ENCODE measurements around the gene ACTA1. TPM values are rescaled to one million over a fixed set of nuclear protein-coding genes. Genes with fewer than 3 reads are reported as not detected.

ACTA1 gene
- total RNA-seq, 1 donor from 2014 or later = 1.0 TPM

GRCh38 chr1:229452956-229453801 lies 19.3 kb upstream of the ACTA1 start:
- TF ChIP-seq CTCF (IDR thresholded peaks at IDR 0.05; ENCODE audit: insufficient read depth, low read length, poor library complexity, severe bottlenecking) = peak; percentile 60
- Histone ChIP-seq H3K36me3 (ENCODE audit: control insufficient read depth, insufficient read depth, low read length) (no peaks in the 10 kb centered on the region), H3K27me3 (ENCODE audit: control insufficient read depth, insufficient read depth, low read length) (no peaks in the 10 kb centered on the region), H3K4me3 (ENCODE audit: low read depth, low read length) (no peak overlapping the region)
- no peak for DNase-seq (ENCODE audit: low read depth)

- peaks cover 1% of the 10 kb centered on the region for H3K36me3 ChIP-seq (ENCODE audit: control insufficient read depth, insufficient read depth, low read length)
- TF ChIP-seq CTCF (IDR thresholded peaks at IDR 0.05; ENCODE audit: insufficient read depth, low read length, poor library complexity, severe bottlenecking) = no peak
- no peak overlapping the region for H3K4me3 ChIP-seq (ENCODE audit: low read depth, low read length)
- DNase-seq (ENCODE audit: low read depth) = no peak
- no peaks in the 10 kb centered on the region for H3K27me3 ChIP-seq (ENCODE audit: control insufficient read depth, insufficient read depth, low read length)
These were observed 15.0 kb upstream of the ACTA1 start for GRCh38 chr1:229448845-229449244.

GRCh38 chr1:229448354-229448753 lies 14.5 kb upstream of the ACTA1 start:
- peaks cover 1% of the 10 kb centered on the region for H3K36me3 ChIP-seq (ENCODE audit: control insufficient read depth, insufficient read depth, low read length)
- no peak for TF ChIP-seq CTCF (IDR thresholded peaks at IDR 0.05; ENCODE audit: insufficient read depth, low read length, poor library complexity, severe bottlenecking)
- no peak for DNase-seq (ENCODE audit: low read depth)

GRCh38 chr1:229447809-229448252 lies 13.9 kb upstream of the ACTA1 start:
- TF ChIP-seq CTCF (IDR thresholded peaks at IDR 0.05; ENCODE audit: insufficient read depth, low read length, poor library complexity, severe bottlenecking) = no peak
- Histone ChIP-seq H3K27me3 (ENCODE audit: control insufficient read depth, insufficient read depth, low read length) (no peaks in the 10 kb centered on the region), H3K36me3 (ENCODE audit: control insufficient read depth, insufficient read depth, low read length) (peaks cover 1% of the 10 kb centered on the region), H3K4me3 (ENCODE audit: low read depth, low read length) (no peak overlapping the region)
- DNase-seq (ENCODE audit: low read depth) = no peak

More at GRCh38 chr1:229448354-229448753, 14.5 kb upstream of the ACTA1 start:
- Histone ChIP-seq H3K4me3 (ENCODE audit: low read depth, low read length) (no peak overlapping the region), H3K27me3 (ENCODE audit: control insufficient read depth, insufficient read depth, low read length) (no peaks in the 10 kb centered on the region)

- TF ChIP-seq CTCF (IDR thresholded peaks at IDR 0.05; ENCODE audit: insufficient read depth, low read length, poor library complexity, severe bottlenecking) = no peak
- H3K36me3 ChIP-seq (ENCODE audit: control insufficient read depth, insufficient read depth, low read length) = peaks cover 1% of the 10 kb centered on the region
- no peak for DNase-seq (ENCODE audit: low read depth)
- no peaks in the 10 kb centered on the region for H3K27me3 ChIP-seq (ENCODE audit: control insufficient read depth, insufficient read depth, low read length)
- no peak overlapping the region for H3K4me3 ChIP-seq (ENCODE audit: low read depth, low read length)
These were observed 11.9 kb upstream of the ACTA1 start for GRCh38 chr1:229445828-229446227.
